H9 (cell line): ENCODE measurements around the gene CHMP2A. TPM values are rescaled to one million over a fixed set of nuclear protein-coding genes. Genes with fewer than 3 reads are reported as not detected.
A peak's percentile ranks its signal among the peaks of the same experiment; 100 is the strongest.

Experiments
- DNase-seq: peaks from one replicate; pipeline ENCODE4 v3.0.0-alpha.2; 2017
- H2AFZ ChIP-seq: one replicate; pipeline ENCODE4 v1.6.1; 2013; ENCODE audit warnings: mild to moderate bottlenecking, low read length, control low read depth, moderate library complexity
- H2AK5ac ChIP-seq: 2 replicates; pipeline ENCODE4 v1.6.1; 2013; ENCODE audit warnings: low read length, control low read depth, mixed read lengths; ENCODE audit not compliant: insufficient read length
- H2BK120ac ChIP-seq: one replicate; pipeline ENCODE4 v1.6.1; 2013; ENCODE audit warnings: low read depth, mild to moderate bottlenecking, low read length, control low read depth, inconsistent platforms; ENCODE audit not compliant: poor library complexity, severe bottlenecking
- H2BK12ac ChIP-seq: 2 replicates; pipeline ENCODE4 v1.6.1; 2013; ENCODE audit warnings: low read length, control low read depth, mixed read lengths, low read depth; ENCODE audit not compliant: insufficient read length
- H2BK15ac ChIP-seq: 2 replicates; pipeline ENCODE4 v1.6.1; 2013; ENCODE audit warnings: low read depth, low read length, control low read depth
- H2BK20ac ChIP-seq: one replicate; pipeline ENCODE4 v1.6.1; 2013; ENCODE audit warnings: low read depth, mild to moderate bottlenecking, low read length, control low read depth, inconsistent platforms; ENCODE audit not compliant: poor library complexity, severe bottlenecking
- H2BK5ac ChIP-seq: 2 replicates; pipeline ENCODE4 v1.6.1; 2013; ENCODE audit warnings: low read length, control low read depth, mixed read lengths; ENCODE audit not compliant: insufficient read length
- H3K14ac ChIP-seq: 2 replicates; pipeline ENCODE4 v1.6.1; 2013; ENCODE audit warnings: low read length, control low read depth; ENCODE audit not compliant: insufficient read depth
- H3K18ac ChIP-seq: 2 replicates; pipeline ENCODE4 v1.6.1; 2013; ENCODE audit warnings: low read depth, mild to moderate bottlenecking, mixed read lengths, low read length, control low read depth; ENCODE audit not compliant: insufficient read length
- H3K23ac ChIP-seq: 2 replicates; pipeline ENCODE4 v1.6.1; 2013; ENCODE audit warnings: low read length, control low read depth, mixed read lengths, low read depth; ENCODE audit not compliant: insufficient read length
- H3K23me2 ChIP-seq: 2 replicates; pipeline ENCODE4 v1.6.1; 2013; ENCODE audit warnings: low read depth, mild to moderate bottlenecking, mixed read lengths, low read length, control low read depth; ENCODE audit not compliant: insufficient read length, poor library complexity, severe bottlenecking
- H3K27ac ChIP-seq: 2 replicates; pipeline ENCODE4 v1.5.1; 2013; ENCODE audit warnings: low read length, control low read depth, mixed read lengths, low read depth; ENCODE audit not compliant: insufficient read length
- H3K27me3 ChIP-seq: 2 replicates; pipeline ENCODE4 v1.6.1; 2013; ENCODE audit warnings: low read length, control low read depth, inconsistent platforms; ENCODE audit not compliant: insufficient read depth
- H3K4ac ChIP-seq: 2 replicates; pipeline ENCODE4 v1.6.1; 2013; ENCODE audit warnings: low read depth, mild to moderate bottlenecking, control low read depth, inconsistent platforms, low read length, moderate library complexity
- H3K4me1 ChIP-seq: 2 replicates; pipeline ENCODE4 v1.6.1; 2013; ENCODE audit warnings: low read length, control low read depth, inconsistent platforms; ENCODE audit not compliant: insufficient read depth
- H3K4me2 ChIP-seq: 2 replicates; pipeline ENCODE4 v1.6.1; 2013; ENCODE audit warnings: low read length, control low read depth, mixed read lengths; ENCODE audit not compliant: insufficient read length, insufficient read depth
- H3K56ac ChIP-seq: 2 replicates; pipeline ENCODE4 v1.6.1; 2013; ENCODE audit warnings: low read depth, mild to moderate bottlenecking, mixed read lengths, low read length, control low read depth; ENCODE audit not compliant: insufficient read length
- H3K79me1 ChIP-seq: 2 replicates; pipeline ENCODE4 v1.6.1; 2013; ENCODE audit warnings: low read depth, mild to moderate bottlenecking, moderate library complexity, low read length, control low read depth, inconsistent platforms; ENCODE audit not compliant: insufficient read depth, poor library complexity, severe bottlenecking
- H3K79me2 ChIP-seq: 2 replicates; pipeline ENCODE4 v1.6.1; 2013; ENCODE audit warnings: low read length, control low read depth, inconsistent platforms; ENCODE audit not compliant: insufficient read depth
- H3K9ac ChIP-seq: 2 replicates; pipeline ENCODE4 v1.6.1; 2013; ENCODE audit warnings: low read length, control low read depth, mixed read lengths; ENCODE audit not compliant: insufficient read length; ENCODE audit errors: extremely low read depth
- H3K9me3 ChIP-seq: one replicate; pipeline ENCODE4 v1.6.1; 2013; ENCODE audit warnings: low read depth, low read length, inconsistent platforms; ENCODE audit not compliant: control insufficient read depth
- H3T11ph ChIP-seq: one replicate; pipeline ENCODE4 v1.6.1; 2013; ENCODE audit warnings: mild to moderate bottlenecking, low read length, control low read depth, inconsistent platforms
- H4K20me1 ChIP-seq: one replicate; pipeline ENCODE4 v1.6.1; 2013; ENCODE audit not compliant: control insufficient read depth, insufficient read length, insufficient read depth
- H4K5ac ChIP-seq: 2 replicates; pipeline ENCODE4 v1.6.1; 2013; ENCODE audit warnings: low read depth, mild to moderate bottlenecking, mixed read lengths, low read length, control low read depth; ENCODE audit not compliant: insufficient read length
- H4K8ac ChIP-seq: replicated peaks from 2 replicates; pipeline ENCODE4 v1.6.1; 2013; ENCODE audit warnings: low read length, control low read depth, mixed read lengths, low read depth; ENCODE audit not compliant: insufficient read length
- H4K91ac ChIP-seq: 2 replicates; pipeline ENCODE4 v1.6.1; 2013; ENCODE audit warnings: low read depth, mild to moderate bottlenecking, moderate library complexity, mixed read lengths, low read length, control low read depth; ENCODE audit not compliant: insufficient read length
- H3K27ac Mint-ChIP-seq, 3 experiments: 2 replicates in 2 of 3; 3 replicates in 1 of 3; pipeline ENCODE4 v1.8.0; 2020 to 2021; ENCODE audit warnings: mixed read lengths in 3 of 3, mild to moderate bottlenecking in 1 of 3, moderate library complexity in 1 of 3
- H3K27me3 Mint-ChIP-seq: 2 replicates; pipeline ENCODE4 v1.8.0; 2021; ENCODE audit warnings: low read depth, mild to moderate bottlenecking, moderate library complexity, mixed read lengths
- H3K36me3 Mint-ChIP-seq, 3 experiments: 2 replicates in 2 of 3; 3 replicates in 1 of 3; pipeline ENCODE4 v1.8.0; 2020 to 2021; ENCODE audit warnings: low read depth in 3 of 3, mixed read lengths in 3 of 3; ENCODE audit not compliant: insufficient read depth in 1 of 3
- H3K4me1 Mint-ChIP-seq, 2 experiments: 2 replicates each; pipeline ENCODE4 v1.8.0; 2020; ENCODE audit warnings: mixed read lengths in 2 of 2
- H3K4me3 Mint-ChIP-seq, 2 experiments: 2 replicates in 1 of 2; 3 replicates in 1 of 2; pipeline ENCODE4 v1.8.0; 2020 to 2021; ENCODE audit warnings: mild to moderate bottlenecking in 2 of 2, mixed read lengths in 2 of 2, moderate library complexity in 1 of 2
- H3K9me3 Mint-ChIP-seq, 2 experiments: 2 replicates in 1 of 2; 3 replicates in 1 of 2; pipeline ENCODE4 v1.8.0; 2020; ENCODE audit warnings: mild to moderate bottlenecking in 2 of 2, mixed read lengths in 2 of 2, moderate library complexity in 1 of 2
- CTCF ChIP-seq: fragments of 200-600 bp; sonication (generic); conservative IDR thresholded peaks from 3 replicates; pipeline ENCODE4 v1.8.0; 2021; ENCODE audit warnings: antibody characterized with exemption, mild to moderate bottlenecking
- WGBS: extraction: QIAGEN DNeasy Blood & Tissue Kit; methylation state at CpG from one replicate; pipeline ENCODE4 v1.1.7; 2013; ENCODE audit warnings: missing lambda C conversion rate, low lambda C conversion rate, mixed read lengths; ENCODE audit not compliant: insufficient read length; ENCODE audit errors: extremely low coverage; 5-methylcytosine and 5-hydroxymethylcytosine counted together
- total RNA-seq: library from RNA; stranded (reverse); gene quantifications from 2 replicates; pipeline ENCODE4 v1.2.1, GENCODE V29; 2021

Gene CHMP2A
- total RNA-seq, 1 experiment from 2014 or later, result 109 TPM

- no peak overlapping the region for H3K4me2 ChIP-seq
- Mint-ChIP-seq H3K9me3 (no peaks in the 10 kb centered on the region; a peak in 2 of 5 replicates), H3K27me3 (peaks cover 1% of the 10 kb centered on the region; the same call in 1 of the 2 replicates), H3K4me3 (peak overlapping the region; percentile 96 to 99), H3K36me3 (peaks cover 22 to 57% (median 40%) of the 10 kb centered on the region in 3 experiments; a peak in 6 of 7 replicates), H3K4me1 (peaks cover 26 to 45% of the 10 kb centered on the region in 2 experiments), H3K27ac (peak overlapping the region; percentile 74 to 87 (median 86); a peak in 6 of 7 replicates)
- no peak overlapping the region for H3K9ac ChIP-seq
- H2BK12ac ChIP-seq, result no peak overlapping the region
- H3K4me1 ChIP-seq, result no peaks in the 10 kb centered on the region
- H3K79me1 ChIP-seq, result no peaks in the 10 kb centered on the region
- no peaks in the 10 kb centered on the region for H3K27me3 ChIP-seq
- no peak overlapping the region for H2BK15ac ChIP-seq
- H2BK20ac ChIP-seq, result no peak overlapping the region
- H3K56ac ChIP-seq, result no peak overlapping the region
- H3K9me3 ChIP-seq, result no peaks in the 10 kb centered on the region
- no peak overlapping the region for H2BK5ac ChIP-seq
- H3K23me2 ChIP-seq, result peaks cover 16% of the 10 kb centered on the region
- H4K91ac ChIP-seq, result no peak overlapping the region
- no peak for TF ChIP-seq CTCF
- no peak overlapping the region for H3K27ac ChIP-seq
- no peak overlapping the region for H3K18ac ChIP-seq
- no peak overlapping the region for H2BK120ac ChIP-seq
- H3T11ph ChIP-seq, result no peak overlapping the region
- no peak overlapping the region for H3K14ac ChIP-seq
- H4K8ac ChIP-seq, result no peak overlapping the region
- no CpG with 5 or more reads among the region's 16 CpGs for WGBS
- H2AFZ ChIP-seq, result no peak overlapping the region
- H3K4ac ChIP-seq, result no peak overlapping the region
- no peak overlapping the region for H3K23ac ChIP-seq
- no peak for DNase-seq
- H4K20me1 ChIP-seq, result no peaks in the 10 kb centered on the region
- peaks cover 8% of the 10 kb centered on the region; the same call in 1 of the 2 replicates for H3K79me2 ChIP-seq
- H4K5ac ChIP-seq, result no peak overlapping the region
- no peak overlapping the region for H2AK5ac ChIP-seq
Observed at GRCh38 chr19:58555920-58556621, 1.2 kb upstream of the CHMP2A start.
